ENCODE data around the gene BSCL2. TPM values are rescaled to one million over a fixed set of nuclear protein-coding genes. Genes with fewer than 3 reads are reported as not detected.
"Not testable (repeated sequence)": the region's sequence is repeated elsewhere in the genome, so short reads cannot be mapped to it uniquely, and the experiment has no call there.

BSCL2 gene
- polyA plus RNA-seq, 1 experiment, result 94.1 TPM

GRCh38 chr11:62654297-62654696, 52.9 kb downstream of the BSCL2 start:
- ChIA-PET CTCF (interaction anchor here (0.5 to 1.9 kb wide), 3 partner anchors 10 to 118 kb away, joined by 3 to 4 read pairs (median 3); partner anchors contain the start of gene TUT1), POLR2A (no interaction called here)
- Histone ChIP-seq H3K4me3 (ENCODE audit: low read depth, low read length) (no peak overlapping the region), H3K27me3 (ENCODE audit: control insufficient read depth, insufficient read depth, low read length) (no peaks in the 10 kb centered on the region), H3K36me3 (ENCODE audit: control insufficient read depth, insufficient read depth, low read length) (peaks cover 5% of the 10 kb centered on the region)
- DNase-seq (ENCODE audit: low read depth), result no peak
- TF ChIP-seq CTCF (IDR thresholded peaks at IDR 0.05; ENCODE audit: insufficient read depth, low read depth, low read length), result no peak

DNA sequence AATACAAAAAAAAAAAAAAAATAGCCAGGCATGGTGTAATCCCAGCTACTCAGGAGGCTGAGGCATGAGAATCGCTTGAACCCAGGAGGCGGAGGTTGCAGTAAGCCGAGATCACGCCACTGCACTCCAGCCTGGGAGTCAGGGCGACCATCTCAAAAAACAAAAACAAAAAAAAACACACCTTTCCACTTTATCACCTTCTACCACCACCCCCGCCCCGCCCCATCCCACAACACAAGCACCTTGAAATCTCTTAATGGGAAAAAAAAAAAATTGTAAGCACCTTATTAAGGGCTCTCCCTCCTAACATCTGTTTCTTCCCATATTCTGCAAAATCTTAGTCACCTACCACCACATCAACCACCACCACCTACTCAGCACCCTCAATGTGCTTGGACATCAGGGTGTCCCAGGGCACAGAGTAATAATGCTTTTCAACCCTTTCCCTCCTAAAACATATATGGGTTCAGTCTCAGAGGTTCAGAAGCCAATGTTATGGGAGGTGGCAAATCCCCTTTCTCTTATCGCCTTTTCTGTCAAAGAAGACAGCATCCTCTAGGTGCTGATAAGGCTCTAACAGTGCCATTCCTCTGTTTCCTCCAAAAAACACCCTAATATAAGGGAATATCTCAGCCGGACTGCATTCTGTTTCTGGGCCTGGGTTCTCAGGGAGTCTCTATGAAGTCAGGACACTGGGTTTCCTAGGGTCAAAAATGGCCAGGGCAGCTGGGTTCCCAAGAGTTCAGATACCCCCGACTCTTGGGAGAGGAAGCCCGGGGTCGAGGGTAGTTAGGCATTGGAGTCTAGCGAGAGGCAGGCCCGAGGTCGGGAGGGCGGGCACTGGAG, 54.8 kb downstream of the BSCL2 start:
- TF ChIP-seq CTCF (IDR thresholded peaks at IDR 0.05; ENCODE audit: insufficient read depth, low read depth, low read length), result no peak
- H3K27me3 ChIP-seq (ENCODE audit: control insufficient read depth, insufficient read depth, low read length), result no peaks in the 10 kb centered on the region
- POLR2A ChIA-PET, result interaction anchor here (0.6 to 1.0 kb wide), 4 partner anchors 13 to 1665 kb away, joined by 4 to 10 read pairs (median 6); partner anchors contain the start of genes B3GAT3, C11orf98, CSKMT and PRDX5
- CTCF ChIA-PET, result interaction anchor here (0.9 to 1.0 kb wide), 3 partner anchors 13 to 60 kb away, joined by 4 to 7 read pairs (median 5); partner anchors contain the start of genes C11orf98 and CSKMT
- peak overlapping the region; percentile 61 for H3K4me3 ChIP-seq (ENCODE audit: low read depth, low read length)
- H3K36me3 ChIP-seq (ENCODE audit: control insufficient read depth, insufficient read depth, low read length), result peaks cover 18% of the 10 kb centered on the region
- DNase-seq (ENCODE audit: low read depth), result no peak

DNA sequence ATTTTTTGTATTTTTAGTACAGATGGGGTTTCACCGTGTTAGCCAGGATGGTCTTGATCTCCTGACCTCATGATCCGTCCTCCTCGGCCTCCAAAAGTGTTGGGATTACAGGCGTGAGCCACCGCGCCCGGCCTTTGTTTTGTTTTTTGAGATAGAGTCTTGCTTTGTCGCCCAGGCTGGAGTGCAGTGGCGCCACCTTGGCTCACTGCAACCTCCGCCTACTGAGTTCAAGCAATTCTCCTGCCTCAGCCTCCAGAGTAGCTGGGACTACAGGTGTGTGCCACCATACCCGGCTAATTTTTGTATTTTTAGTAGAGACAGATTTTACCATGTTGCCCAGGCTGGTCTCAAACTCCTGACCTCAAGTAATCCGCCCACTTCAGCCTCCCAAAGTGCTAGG, 56.9 kb downstream of the BSCL2 start:
- H3K27me3 ChIP-seq (ENCODE audit: control insufficient read depth, insufficient read depth, low read length); POLR2A ChIA-PET; DNase-seq (ENCODE audit: low read depth); CTCF ChIA-PET; H3K4me3 ChIP-seq (ENCODE audit: low read depth, low read length): not testable (repeated sequence)
- H3K36me3 ChIP-seq (ENCODE audit: control insufficient read depth, insufficient read depth, low read length), result peaks cover 18% of the 10 kb centered on the region

DNA sequence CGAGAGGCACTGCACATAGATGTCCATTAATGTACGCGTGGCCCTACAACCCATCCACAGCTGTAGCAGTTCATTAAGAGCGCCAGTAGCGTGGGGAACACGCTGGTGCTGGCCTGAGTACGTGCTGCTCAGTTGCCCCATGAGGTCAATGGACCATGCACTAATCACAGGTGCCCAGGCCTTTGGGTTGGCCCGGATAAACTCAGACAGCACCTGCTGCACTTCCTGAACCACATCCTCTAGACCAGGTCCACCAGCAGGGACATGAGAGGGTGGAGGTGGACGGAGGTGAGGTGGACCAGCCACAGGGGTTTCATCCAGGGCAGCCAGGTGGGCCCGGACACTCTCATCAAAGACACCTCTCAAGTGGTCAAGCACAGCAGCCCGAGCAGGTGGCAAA, 57.7 kb downstream of the BSCL2 start:
- Histone ChIP-seq H3K27me3 (ENCODE audit: control insufficient read depth, insufficient read depth, low read length) (no peaks in the 10 kb centered on the region), H3K4me3 (ENCODE audit: low read depth, low read length) (no peak overlapping the region), H3K36me3 (ENCODE audit: control insufficient read depth, insufficient read depth, low read length) (peaks cover 18% of the 10 kb centered on the region)
- no peak for TF ChIP-seq CTCF (IDR thresholded peaks at IDR 0.05; ENCODE audit: insufficient read depth, low read depth, low read length)
- no peak for DNase-seq (ENCODE audit: low read depth)
- ChIA-PET POLR2A (no interaction called here), CTCF (interaction anchor here (1.1 to 1.8 kb wide), 3 partner anchors 15 to 255 kb away, joined by 3 to 4 read pairs (median 3); no protein-coding TSS in a partner anchor)

- DNase-seq (ENCODE audit: low read depth), result no peak
- H3K27me3 ChIP-seq (ENCODE audit: control insufficient read depth, insufficient read depth, low read length), result no peaks in the 10 kb centered on the region
- ChIA-PET CTCF (interaction anchor here (1.1 to 1.8 kb wide), 3 partner anchors 16 to 254 kb away, joined by 3 to 4 read pairs (median 3); no protein-coding TSS in a partner anchor), POLR2A (no interaction called here)
- peaks cover 23% of the 10 kb centered on the region for H3K36me3 ChIP-seq (ENCODE audit: control insufficient read depth, insufficient read depth, low read length)
- no peak for TF ChIP-seq CTCF (IDR thresholded peaks at IDR 0.05; ENCODE audit: insufficient read depth, low read depth, low read length)
- H3K4me3 ChIP-seq (ENCODE audit: low read depth, low read length), result no peak overlapping the region
Observed at GRCh38 chr11:62648967-62649364, 58.3 kb downstream of the BSCL2 start.
